SK-N-SH (cell line): ENCODE measurements around the gene GFPT1. TPM values are rescaled to one million over a fixed set of nuclear protein-coding genes. Genes with fewer than 3 reads are reported as not detected.

Source experiments
- CTCF ChIA-PET: fragments of 300-600, 350-600 bp; formaldehyde crosslinking; extraction: SDS; loops from one replicate; lab custom pipeline; 2021; lab: Yijun Ruan, JAX
- POLR2A ChIA-PET: fragments of 350-600 bp; sonication (Branson Sonifier 250); formaldehyde crosslinking; extraction: SDS; loops from one replicate; lab custom pipeline; 2020; ENCODE audit warnings: antibody characterized with exemption, inconsistent platforms; lab: Yijun Ruan, JAX
- DNase-seq: peaks from one replicate; pipeline ENCODE4 v3.0.0; 2012
- H2AFZ ChIP-seq: fragments of 200-600 bp; sonication (generic); 2 replicates; pipeline ENCODE4 v1.8.1; 2016; ENCODE audit warnings: antibody characterized with exemption, mild to moderate bottlenecking, low read depth
- H3F3A ChIP-seq: fragments of 200-600 bp; sonication (generic); replicated peaks from 2 replicates; pipeline ENCODE3; 2016; ENCODE audit warnings: antibody characterized with exemption, mild to moderate bottlenecking; ENCODE audit not compliant: insufficient read depth
- H3K27ac ChIP-seq, 2 experiments: fragments of 200-500 bp in 1 of 2; fragments of 200-600 bp in 1 of 2; sonication (Bioruptor generic) in 1 of 2; sonication (generic), shearing (Covaris generic) in 1 of 2; 2 replicates each; pipeline versions ENCODE4 v1.5.1 to v1.6.1; 2014 to 2016; ENCODE audit warnings: low read depth in 2 of 2, inconsistent platforms in 1 of 2, low read length in 1 of 2, mild to moderate bottlenecking in 1 of 2, mixed read lengths in 1 of 2
- H3K27me3 ChIP-seq: fragments of 200-600 bp; sonication (generic), shearing (Covaris generic); 2 replicates; pipeline ENCODE4 v1.6.1; 2016; ENCODE audit warnings: mixed run types; ENCODE audit not compliant: insufficient read depth
- H3K36me3 ChIP-seq, 2 experiments: fragments of 200-500 bp in 1 of 2; fragments of 200-600 bp in 1 of 2; sonication (Bioruptor generic) in 1 of 2; sonication (generic) in 1 of 2; replicated peaks in 1 of 2; 2 replicates each; pipeline versions ENCODE3 to v1.5.1; 2014 to 2016; ENCODE audit warnings: low read length in 1 of 2, mild to moderate bottlenecking in 1 of 2; ENCODE audit not compliant: insufficient read depth in 2 of 2, control insufficient read depth in 1 of 2
- H3K4me1 ChIP-seq, 2 experiments: fragments of 200-500 bp in 1 of 2; fragments of 200-600 bp in 1 of 2; sonication (Bioruptor generic) in 1 of 2; sonication (generic), shearing (Covaris generic) in 1 of 2; 2 replicates each; pipeline versions ENCODE4 v1.5.1 to v1.6.1; 2014 to 2016; ENCODE audit warnings: low read depth in 1 of 2, low read length in 1 of 2, mixed run types in 1 of 2; ENCODE audit not compliant: insufficient read depth in 2 of 2, control insufficient read depth in 1 of 2
- H3K4me2 ChIP-seq: fragments of 200-600 bp; sonication (generic), shearing (Covaris generic); 2 replicates; pipeline ENCODE4 v1.6.1; 2017; ENCODE audit warnings: mixed run types
- H3K4me3 ChIP-seq, 2 experiments: fragments of 200-500 bp in 1 of 2; fragments of 200-600 bp in 1 of 2; sonication (Bioruptor generic) in 1 of 2; sonication (generic), shearing (Covaris generic) in 1 of 2; 2 replicates each; pipeline versions ENCODE4 v1.5.1 to v1.8.1; 2014 to 2016; ENCODE audit warnings: low read depth in 2 of 2, inconsistent platforms in 1 of 2, low read length in 1 of 2, mild to moderate bottlenecking in 1 of 2, mixed read lengths in 1 of 2, moderate library complexity in 1 of 2
- H3K79me2 ChIP-seq: fragments of 200-600 bp; sonication (generic); 2 replicates; pipeline ENCODE4 v1.8.1; 2017; ENCODE audit warnings: mild to moderate bottlenecking; ENCODE audit not compliant: insufficient read depth
- H3K9ac ChIP-seq: fragments of 200-600 bp; sonication (generic); 2 replicates; pipeline ENCODE4 v1.6.1; 2017; ENCODE audit warnings: mixed run types
- H3K9me2 ChIP-seq: fragments of 200-600 bp; sonication (generic); 2 replicates; pipeline ENCODE4 v1.6.1; 2017; ENCODE audit warnings: mixed run types
- H3K9me3 ChIP-seq: fragments of 200-600 bp; sonication (generic); 2 replicates; pipeline ENCODE4 v1.6.1; 2017; ENCODE audit warnings: mixed run types, mild to moderate bottlenecking, moderate library complexity
- H4K20me1 ChIP-seq: fragments of 200-600 bp; sonication (generic); 2 replicates; pipeline ENCODE4 v1.6.1; 2017; ENCODE audit warnings: mild to moderate bottlenecking, mixed run types; ENCODE audit not compliant: insufficient read depth
- ELF1 ChIP-seq: IDR thresholded peaks from 2 replicates; pipeline ENCODE4 v1.4.0; 2012
- EP300 ChIP-seq, 2 experiments: IDR thresholded peaks; 2 replicates each; pipeline versions ENCODE4 v1.4.0 to v1.6.1; 2012; ENCODE audit warnings: borderline replicate concordance in 1 of 2, low read depth in 1 of 2, low read length in 1 of 2
- FOXJ3 ChIP-seq: sonication (generic); formaldehyde crosslinking; IDR thresholded peaks from 2 replicates; pipeline ENCODE4 v1.5.1; 2020; ENCODE audit warnings: mild to moderate bottlenecking, missing genetic modification reagents
- GABPA ChIP-seq: IDR thresholded peaks from 2 replicates; pipeline ENCODE4 v1.4.0; 2012; ENCODE audit warnings: low read depth, mild to moderate bottlenecking
- MEF2A ChIP-seq: IDR thresholded peaks from 2 replicates; pipeline ENCODE4 v1.4.0; 2012; ENCODE audit warnings: low read depth, borderline replicate concordance
- MXI1 ChIP-seq: IDR thresholded peaks from 2 replicates; pipeline ENCODE4 v1.6.1; 2012; ENCODE audit warnings: mild to moderate bottlenecking, low read depth, low read length, improper control_type of control experiment
- RFX5 ChIP-seq: IDR thresholded peaks from 2 replicates; pipeline ENCODE4 v1.6.1; 2012; ENCODE audit warnings: mild to moderate bottlenecking, improper control_type of control experiment, low read length
- RXRA ChIP-seq: IDR thresholded peaks from 2 replicates; pipeline ENCODE4 v1.4.0; 2012; ENCODE audit warnings: low read depth, mild to moderate bottlenecking, borderline replicate concordance
- SIN3A ChIP-seq: IDR thresholded peaks from 2 replicates; pipeline ENCODE4 v1.6.1; 2012; ENCODE audit warnings: low read depth, mild to moderate bottlenecking, low read length, moderate library complexity, borderline replicate concordance
- SMC3 ChIP-seq: IDR thresholded peaks from 2 replicates; pipeline ENCODE4 v1.6.1; 2012; ENCODE audit warnings: low read depth, low read length, improper control_type of control experiment
- WGBS: methylation state at CpG from one replicate; pipeline ENCODE4 v1.1.6; 2017; ENCODE audit warnings: low lambda C conversion rate; 5-methylcytosine and 5-hydroxymethylcytosine counted together
- polyA plus RNA-seq, 3 experiments: library from polyadenylated mRNA; depleted of rRNA; stranded (reverse); fragments of >200 nt; gene quantifications; 2 replicates each; pipeline ENCODE4 v1.2.3, GENCODE V29; 2012
- TF ChIP-seq, protein P1 (sequence below): fragments of 200-600 bp; sonication (generic); IDR thresholded peaks from 2 replicates; pipeline ENCODE4 v1.6.1; 2017; ENCODE audit warnings: antibody characterized with exemption, mild to moderate bottlenecking, moderate library complexity
- TF ChIP-seq, protein P2 (sequence below): IDR thresholded peaks from 2 replicates; pipeline ENCODE4 v1.4.0; 2012; ENCODE audit warnings: low read depth, borderline replicate concordance
- TF ChIP-seq, protein P3 (sequence below): IDR thresholded peaks from 2 replicates; pipeline ENCODE4 v1.6.1; 2012; ENCODE audit warnings: mild to moderate bottlenecking, low read depth, low read length, moderate library complexity

Gene GFPT1
- polyA plus RNA-seq, 1 of the 3 experiments (the other 2 are of a cell fraction) = 6.0 TPM

DNA sequence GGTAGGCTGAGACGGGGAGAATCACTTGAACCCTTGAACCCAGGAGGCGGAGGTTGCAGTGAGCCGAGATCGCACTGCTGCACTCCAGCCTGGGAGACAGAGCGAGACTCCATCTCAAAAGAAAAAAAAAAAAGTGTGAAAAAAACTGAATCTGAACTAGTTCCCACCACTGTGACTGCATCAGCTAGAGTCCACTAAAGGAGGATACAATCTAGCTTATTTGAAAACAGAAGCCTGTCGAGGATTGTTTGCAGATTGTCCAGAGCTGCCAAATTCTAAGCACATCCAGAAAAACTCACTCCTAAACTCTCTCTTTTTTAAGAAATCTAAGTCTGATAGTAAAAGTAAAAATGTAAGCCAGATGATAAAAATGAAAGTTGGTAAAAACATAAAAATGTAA is 10.6 kb downstream of the GFPT1 start:
- H3K4me2 ChIP-seq = no peak overlapping the region
- no peak for TF ChIP-seq MEF2A
- TF ChIP-seq RXRA = no peak
- TF ChIP-seq SIN3A = no peak
- TF ChIP-seq MXI1 = no peak
- TF ChIP-seq FOXJ3 (CRISPR knock-in tag) = no peak
- TF ChIP-seq, protein P1, sequence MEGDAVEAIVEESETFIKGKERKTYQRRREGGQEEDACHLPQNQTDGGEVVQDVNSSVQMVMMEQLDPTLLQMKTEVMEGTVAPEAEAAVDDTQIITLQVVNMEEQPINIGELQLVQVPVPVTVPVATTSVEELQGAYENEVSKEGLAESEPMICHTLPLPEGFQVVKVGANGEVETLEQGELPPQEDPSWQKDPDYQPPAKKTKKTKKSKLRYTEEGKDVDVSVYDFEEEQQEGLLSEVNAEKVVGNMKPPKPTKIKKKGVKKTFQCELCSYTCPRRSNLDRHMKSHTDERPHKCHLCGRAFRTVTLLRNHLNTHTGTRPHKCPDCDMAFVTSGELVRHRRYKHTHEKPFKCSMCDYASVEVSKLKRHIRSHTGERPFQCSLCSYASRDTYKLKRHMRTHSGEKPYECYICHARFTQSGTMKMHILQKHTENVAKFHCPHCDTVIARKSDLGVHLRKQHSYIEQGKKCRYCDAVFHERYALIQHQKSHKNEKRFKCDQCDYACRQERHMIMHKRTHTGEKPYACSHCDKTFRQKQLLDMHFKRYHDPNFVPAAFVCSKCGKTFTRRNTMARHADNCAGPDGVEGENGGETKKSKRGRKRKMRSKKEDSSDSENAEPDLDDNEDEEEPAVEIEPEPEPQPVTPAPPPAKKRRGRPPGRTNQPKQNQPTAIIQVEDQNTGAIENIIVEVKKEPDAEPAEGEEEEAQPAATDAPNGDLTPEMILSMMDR = no peak
- TF ChIP-seq, protein P2, sequence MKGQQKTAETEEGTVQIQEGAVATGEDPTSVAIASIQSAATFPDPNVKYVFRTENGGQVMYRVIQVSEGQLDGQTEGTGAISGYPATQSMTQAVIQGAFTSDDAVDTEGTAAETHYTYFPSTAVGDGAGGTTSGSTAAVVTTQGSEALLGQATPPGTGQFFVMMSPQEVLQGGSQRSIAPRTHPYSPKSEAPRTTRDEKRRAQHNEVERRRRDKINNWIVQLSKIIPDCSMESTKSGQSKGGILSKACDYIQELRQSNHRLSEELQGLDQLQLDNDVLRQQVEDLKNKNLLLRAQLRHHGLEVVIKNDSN = no peak
- no peak for TF ChIP-seq SMC3
- no peak for TF ChIP-seq EP300 (IDR thresholded peaks at IDR 0.05; ENCODE audit: borderline replicate concordance in 1 of 2, low read depth in 1 of 2, low read length in 1 of 2)
- TF ChIP-seq ELF1 = no peak
- no peak for TF ChIP-seq GABPA
- TF ChIP-seq RFX5 = no peak
- TF ChIP-seq, protein P3, sequence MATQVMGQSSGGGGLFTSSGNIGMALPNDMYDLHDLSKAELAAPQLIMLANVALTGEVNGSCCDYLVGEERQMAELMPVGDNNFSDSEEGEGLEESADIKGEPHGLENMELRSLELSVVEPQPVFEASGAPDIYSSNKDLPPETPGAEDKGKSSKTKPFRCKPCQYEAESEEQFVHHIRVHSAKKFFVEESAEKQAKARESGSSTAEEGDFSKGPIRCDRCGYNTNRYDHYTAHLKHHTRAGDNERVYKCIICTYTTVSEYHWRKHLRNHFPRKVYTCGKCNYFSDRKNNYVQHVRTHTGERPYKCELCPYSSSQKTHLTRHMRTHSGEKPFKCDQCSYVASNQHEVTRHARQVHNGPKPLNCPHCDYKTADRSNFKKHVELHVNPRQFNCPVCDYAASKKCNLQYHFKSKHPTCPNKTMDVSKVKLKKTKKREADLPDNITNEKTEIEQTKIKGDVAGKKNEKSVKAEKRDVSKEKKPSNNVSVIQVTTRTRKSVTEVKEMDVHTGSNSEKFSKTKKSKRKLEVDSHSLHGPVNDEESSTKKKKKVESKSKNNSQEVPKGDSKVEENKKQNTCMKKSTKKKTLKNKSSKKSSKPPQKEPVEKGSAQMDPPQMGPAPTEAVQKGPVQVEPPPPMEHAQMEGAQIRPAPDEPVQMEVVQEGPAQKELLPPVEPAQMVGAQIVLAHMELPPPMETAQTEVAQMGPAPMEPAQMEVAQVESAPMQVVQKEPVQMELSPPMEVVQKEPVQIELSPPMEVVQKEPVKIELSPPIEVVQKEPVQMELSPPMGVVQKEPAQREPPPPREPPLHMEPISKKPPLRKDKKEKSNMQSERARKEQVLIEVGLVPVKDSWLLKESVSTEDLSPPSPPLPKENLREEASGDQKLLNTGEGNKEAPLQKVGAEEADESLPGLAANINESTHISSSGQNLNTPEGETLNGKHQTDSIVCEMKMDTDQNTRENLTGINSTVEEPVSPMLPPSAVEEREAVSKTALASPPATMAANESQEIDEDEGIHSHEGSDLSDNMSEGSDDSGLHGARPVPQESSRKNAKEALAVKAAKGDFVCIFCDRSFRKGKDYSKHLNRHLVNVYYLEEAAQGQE = no peak
- H3K27me3 ChIP-seq = no peaks in the 10 kb centered on the region
- ChIA-PET POLR2A (no interaction called here), CTCF (interaction anchor here (1.4 to 3.8 kb wide), 8 partner anchors 9 to 192 kb away, joined by 4 to 36 read pairs (median 8); partner anchors contain the start of genes GFPT1 and NFU1)
- no peak overlapping the region for H3K9ac ChIP-seq
- no peak for DNase-seq
- peaks cover 11 to 30% of the 10 kb centered on the region in 2 experiments for H3K36me3 ChIP-seq
- H3K4me3 ChIP-seq = no peak overlapping the region
- peak overlapping the region in 1 of 2 experiments; percentile 8; a peak in 1 of 4 replicates for H3K27ac ChIP-seq
- H3K4me1 ChIP-seq = no peaks in the 10 kb centered on the region; a peak in 1 of 4 replicates
- H4K20me1 ChIP-seq = peaks cover 75% of the 10 kb centered on the region
- H3K9me3 ChIP-seq = no peaks in the 10 kb centered on the region
- H3F3A ChIP-seq = peaks cover 18% of the 10 kb centered on the region
- no peak overlapping the region for H2AFZ ChIP-seq
- H3K9me2 ChIP-seq = no peaks in the 10 kb centered on the region
- 94% methylated on average over 6 of the region's 6 CpGs for WGBS
- peaks cover 97% of the 10 kb centered on the region for H3K79me2 ChIP-seq
